Type B pancreatic cell (in vitro differentiated cells): ENCODE measurements around the gene CIT. TPM values are rescaled to one million over a fixed set of nuclear protein-coding genes. Genes with fewer than 3 reads are reported as not detected.
"Not testable (repeated sequence)": the region's sequence is repeated elsewhere in the genome, so short reads cannot be mapped to it uniquely, and the experiment has no call there.

ENCODE experiments used
- DNase-seq: peaks from one replicate; pipeline ENCODE4 v3.0.0; 2021; ENCODE audit warnings: mixed read lengths; ENCODE audit not compliant: unreplicated experiment; ENCODE audit errors: extremely low spot score
- H3K27ac Mint-ChIP-seq: 2 replicates; pipeline ENCODE4 v1.8.0; 2021; ENCODE audit warnings: mild to moderate bottlenecking, mixed read lengths
- H3K27me3 Mint-ChIP-seq: 2 replicates; pipeline ENCODE4 v1.8.0; 2021; ENCODE audit warnings: mixed read lengths
- H3K36me3 Mint-ChIP-seq: 2 replicates; pipeline ENCODE4 v1.8.0; 2021; ENCODE audit warnings: mixed read lengths
- H3K4me1 Mint-ChIP-seq: one replicate; pipeline ENCODE4 v1.8.0; 2021; ENCODE audit warnings: mixed read lengths; ENCODE audit not compliant: unreplicated experiment
- H3K4me3 Mint-ChIP-seq: 2 replicates; pipeline ENCODE4 v1.8.0; 2021; ENCODE audit warnings: mild to moderate bottlenecking, mixed read lengths
- H3K9me3 Mint-ChIP-seq: 2 replicates; pipeline ENCODE4 v1.8.0; 2021; ENCODE audit warnings: mixed read lengths
- CTCF ChIP-seq: fragments of 200-600 bp; sonication (generic); conservative IDR thresholded peaks from 2 replicates; pipeline ENCODE4 v1.5.0; 2021; ENCODE audit warnings: antibody characterized with exemption, mild to moderate bottlenecking
- total RNA-seq: library from RNA; stranded (reverse); gene quantifications from 2 replicates; pipeline ENCODE4 v1.2.1, GENCODE V29; 2021; ENCODE audit warnings: low replicate concordance

CIT gene
- total RNA-seq, 1 donor from 2014 or later = 50.9 TPM

- H3K4me3 Mint-ChIP-seq = no peak overlapping the region
- DNase-seq = no peak
- H3K4me1 Mint-ChIP-seq = peaks cover 5% of the 10 kb centered on the region
- H3K36me3 Mint-ChIP-seq = peaks cover 43% of the 10 kb centered on the region
- H3K27me3 Mint-ChIP-seq = no peaks in the 10 kb centered on the region
- TF ChIP-seq CTCF = no peak
- no peak overlapping the region for H3K27ac Mint-ChIP-seq
- no peaks in the 10 kb centered on the region for H3K9me3 Mint-ChIP-seq
Observed at GRCh38 chr12:119712721-119713120, 164.4 kb downstream of the CIT start.

GRCh38 chr12:119711693-119712092 lies 165.4 kb downstream of the CIT start:
- Mint-ChIP-seq H3K27me3 (no peaks in the 10 kb centered on the region), H3K4me3 (no peak overlapping the region), H3K36me3 (peaks cover 49% of the 10 kb centered on the region), H3K4me1 (peaks cover 5% of the 10 kb centered on the region), H3K27ac (no peak overlapping the region), H3K9me3 (no peaks in the 10 kb centered on the region)
- no peak for TF ChIP-seq CTCF
- DNase-seq = no peak

GRCh38 chr12:119710965-119711551 lies 166.1 kb downstream of the CIT start:
- H3K4me1 Mint-ChIP-seq = no peaks in the 10 kb centered on the region
- no peak overlapping the region for H3K4me3 Mint-ChIP-seq
- no peaks in the 10 kb centered on the region for H3K9me3 Mint-ChIP-seq
- H3K27me3 Mint-ChIP-seq = no peaks in the 10 kb centered on the region
- no peak for TF ChIP-seq CTCF
- H3K27ac Mint-ChIP-seq = peak overlapping the region; percentile 31
- DNase-seq = no peak
- peaks cover 45% of the 10 kb centered on the region for H3K36me3 Mint-ChIP-seq

- Mint-ChIP-seq H3K9me3 (no peaks in the 10 kb centered on the region), H3K4me3 (no peak overlapping the region), H3K4me1 (no peaks in the 10 kb centered on the region), H3K27me3 (no peaks in the 10 kb centered on the region), H3K27ac (no peak overlapping the region), H3K36me3 (peaks cover 44% of the 10 kb centered on the region)
- no peak for TF ChIP-seq CTCF
- DNase-seq = no peak
Observed at GRCh38 chr12:119710374-119710964, 166.7 kb downstream of the CIT start.

GRCh38 chr12:119706427-119706826 lies 170.7 kb downstream of the CIT start:
- DNase-seq, H3K27me3 Mint-ChIP-seq, H3K9me3 Mint-ChIP-seq, H3K4me3 Mint-ChIP-seq, H3K27ac Mint-ChIP-seq, H3K4me1 Mint-ChIP-seq: not testable (repeated sequence)
- H3K36me3 Mint-ChIP-seq = peaks cover 30% of the 10 kb centered on the region

- no peaks in the 10 kb centered on the region for H3K9me3 Mint-ChIP-seq
- no peak for TF ChIP-seq CTCF
- H3K4me1 Mint-ChIP-seq = no peaks in the 10 kb centered on the region
- H3K36me3 Mint-ChIP-seq = peaks cover 23% of the 10 kb centered on the region
- H3K27me3 Mint-ChIP-seq = no peaks in the 10 kb centered on the region
- no peak overlapping the region for H3K4me3 Mint-ChIP-seq
- no peak overlapping the region for H3K27ac Mint-ChIP-seq
- no peak for DNase-seq
Observed at GRCh38 chr12:119705182-119705581, 171.9 kb downstream of the CIT start.
